HepG2 (cell line): ENCODE results near the gene ENO3. TPM values are rescaled to one million over a fixed set of nuclear protein-coding genes. Genes with fewer than 3 reads are reported as not detected.

Experiments
- CBX1 ChIP-seq: IDR thresholded peaks from one replicate; pipeline ENCODE4 v1.6.1; 2016; ENCODE audit warnings: antibody characterized with exemption, low read depth
- ELF4 ChIP-seq: sonication (generic); formaldehyde crosslinking; IDR thresholded peaks from 2 replicates; pipeline ENCODE4 v1.5.0; 2020; ENCODE audit warnings: missing genetic modification reagents, mild to moderate bottlenecking, moderate library complexity, borderline replicate concordance
- HCFC1 ChIP-seq: fragments of 150-350 bp; IDR thresholded peaks from 2 replicates; pipeline ENCODE4 v1.6.1; 2014; ENCODE audit warnings: low read depth, low read length
- KAT7 ChIP-seq: IDR thresholded peaks from 2 replicates; pipeline ENCODE4 v1.6.1; 2018; ENCODE audit warnings: borderline replicate concordance, missing compliant biosample characterization
- KLF15 ChIP-seq: sonication (generic); formaldehyde crosslinking; IDR thresholded peaks from 2 replicates; pipeline ENCODE4 v1.8.1; 2023; ENCODE audit warnings: borderline replicate concordance, mild to moderate bottlenecking, inconsistent platforms, missing genetic modification reagents, mixed read lengths
- MXD4 ChIP-seq: IDR thresholded peaks from 2 replicates; pipeline ENCODE4 v1.6.1; 2016; ENCODE audit warnings: mild to moderate bottlenecking, missing biosample characterization, missing genetic modification reagents
- RBFOX2 ChIP-seq: fragments of 200-400 bp; formaldehyde crosslinking; IDR thresholded peaks from 2 replicates; pipeline ENCODE4 v1.6.1; 2017; ENCODE audit warnings: low read depth, mild to moderate bottlenecking, low read length
- SATB2 ChIP-seq: sonication (generic); formaldehyde crosslinking; IDR thresholded peaks from 2 replicates; pipeline ENCODE4 v1.5.0; 2020; ENCODE audit warnings: missing genetic modification reagents
- ZBTB33 ChIP-seq: sonication (generic); formaldehyde crosslinking; IDR thresholded peaks from 2 replicates; pipeline ENCODE4 v1.4.0; 2020; ENCODE audit warnings: missing genetic modification reagents
- ZFP90 ChIP-seq: sonication (generic); formaldehyde crosslinking; IDR thresholded peaks from 2 replicates; pipeline ENCODE4 v1.8.0; 2022; ENCODE audit warnings: missing genetic modification reagents, mild to moderate bottlenecking, inconsistent platforms, borderline replicate concordance
- ZNF557 ChIP-seq: sonication (generic); formaldehyde crosslinking; IDR thresholded peaks from 2 replicates; pipeline ENCODE4 v1.4.0; 2020; ENCODE audit warnings: missing genetic modification reagents
- polyA plus RNA-seq, 8 experiments: library from polyadenylated mRNA; depleted of rRNA in 3 of 8; stranded (reverse) in 7 of 8; unstranded in 1 of 8; fragments of >200 nt; fragmentation: Illumina TruSeq in 4 of 8; extraction: Trizol in 4 of 8; gene quantifications; 2 replicates each; pipeline versions ENCODE4 v1.2.1 to v1.2.3, GENCODE V29; 2011 to 2016; ENCODE audit warnings: low read depth in 4 of 8, missing spikeins in 1 of 8, mixed read lengths in 1 of 8; ENCODE audit not compliant: insufficient read depth in 1 of 8
- total RNA-seq, 5 experiments: library from RNA; depleted of rRNA; stranded (reverse); fragments of >200 nt; fragmentation: Illumina TruSeq; extraction: Trizol; gene quantifications; 2 replicates each; pipeline ENCODE4 v1.2.3, GENCODE V29; 2016; ENCODE audit warnings: low read depth in 1 of 5
- TF ChIP-seq, protein P1 (sequence below): IDR thresholded peaks from 2 replicates; pipeline ENCODE4 v1.6.1; 2016; ENCODE audit warnings: low read depth, control low read depth
- TF ChIP-seq, protein P2 (sequence below): sonication (generic); formaldehyde crosslinking; IDR thresholded peaks from 2 replicates; pipeline ENCODE4 v1.4.0; 2020; ENCODE audit warnings: missing genetic modification reagents, borderline replicate concordance
- TF ChIP-seq, protein P3 (sequence below): sonication (generic); formaldehyde crosslinking; IDR thresholded peaks from 2 replicates; pipeline ENCODE4; 2020; ENCODE audit warnings: missing genetic modification reagents, mild to moderate bottlenecking, borderline replicate concordance

ENO3 gene
- total and polyA plus RNA-seq, 2 of the 13 experiments (the other 11 are each of a cell fraction or from before 2014, with no cell fraction given) = 59.8 to 69.8 TPM

GRCh38 chr17:4940555-4941318 is 10.2 kb upstream of the ENO3 start (continued):
- TF ChIP-seq ZBTB33 (CRISPR knock-in tag) (no peak), ELF4 (CRISPR knock-in tag) (no peak), KAT7 (CRISPR knock-in tag) (no peak), RBFOX2 (peak; percentile 35; the same call in 1 of the 2 replicates), KLF15 (no peak), MXD4 (no peak), HCFC1 (no peak), SATB2 (CRISPR knock-in tag) (no peak), ZNF557 (CRISPR knock-in tag) (no peak), CBX1 (no peak), ZFP90 (no peak)
- TF ChIP-seq, protein P1, sequence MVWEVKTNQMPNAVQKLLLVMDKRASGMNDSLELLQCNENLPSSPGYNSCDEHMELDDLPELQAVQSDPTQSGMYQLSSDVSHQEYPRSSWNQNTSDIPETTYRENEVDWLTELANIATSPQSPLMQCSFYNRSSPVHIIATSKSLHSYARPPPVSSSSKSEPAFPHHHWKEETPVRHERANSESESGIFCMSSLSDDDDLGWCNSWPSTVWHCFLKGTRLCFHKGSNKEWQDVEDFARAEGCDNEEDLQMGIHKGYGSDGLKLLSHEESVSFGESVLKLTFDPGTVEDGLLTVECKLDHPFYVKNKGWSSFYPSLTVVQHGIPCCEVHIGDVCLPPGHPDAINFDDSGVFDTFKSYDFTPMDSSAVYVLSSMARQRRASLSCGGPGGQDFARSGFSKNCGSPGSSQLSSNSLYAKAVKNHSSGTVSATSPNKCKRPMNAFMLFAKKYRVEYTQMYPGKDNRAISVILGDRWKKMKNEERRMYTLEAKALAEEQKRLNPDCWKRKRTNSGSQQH (CRISPR knock-in tag) = 0 out of 2 replicates have a peak, but pooled peaks have one; percentile 36
- TF ChIP-seq, protein P2, sequence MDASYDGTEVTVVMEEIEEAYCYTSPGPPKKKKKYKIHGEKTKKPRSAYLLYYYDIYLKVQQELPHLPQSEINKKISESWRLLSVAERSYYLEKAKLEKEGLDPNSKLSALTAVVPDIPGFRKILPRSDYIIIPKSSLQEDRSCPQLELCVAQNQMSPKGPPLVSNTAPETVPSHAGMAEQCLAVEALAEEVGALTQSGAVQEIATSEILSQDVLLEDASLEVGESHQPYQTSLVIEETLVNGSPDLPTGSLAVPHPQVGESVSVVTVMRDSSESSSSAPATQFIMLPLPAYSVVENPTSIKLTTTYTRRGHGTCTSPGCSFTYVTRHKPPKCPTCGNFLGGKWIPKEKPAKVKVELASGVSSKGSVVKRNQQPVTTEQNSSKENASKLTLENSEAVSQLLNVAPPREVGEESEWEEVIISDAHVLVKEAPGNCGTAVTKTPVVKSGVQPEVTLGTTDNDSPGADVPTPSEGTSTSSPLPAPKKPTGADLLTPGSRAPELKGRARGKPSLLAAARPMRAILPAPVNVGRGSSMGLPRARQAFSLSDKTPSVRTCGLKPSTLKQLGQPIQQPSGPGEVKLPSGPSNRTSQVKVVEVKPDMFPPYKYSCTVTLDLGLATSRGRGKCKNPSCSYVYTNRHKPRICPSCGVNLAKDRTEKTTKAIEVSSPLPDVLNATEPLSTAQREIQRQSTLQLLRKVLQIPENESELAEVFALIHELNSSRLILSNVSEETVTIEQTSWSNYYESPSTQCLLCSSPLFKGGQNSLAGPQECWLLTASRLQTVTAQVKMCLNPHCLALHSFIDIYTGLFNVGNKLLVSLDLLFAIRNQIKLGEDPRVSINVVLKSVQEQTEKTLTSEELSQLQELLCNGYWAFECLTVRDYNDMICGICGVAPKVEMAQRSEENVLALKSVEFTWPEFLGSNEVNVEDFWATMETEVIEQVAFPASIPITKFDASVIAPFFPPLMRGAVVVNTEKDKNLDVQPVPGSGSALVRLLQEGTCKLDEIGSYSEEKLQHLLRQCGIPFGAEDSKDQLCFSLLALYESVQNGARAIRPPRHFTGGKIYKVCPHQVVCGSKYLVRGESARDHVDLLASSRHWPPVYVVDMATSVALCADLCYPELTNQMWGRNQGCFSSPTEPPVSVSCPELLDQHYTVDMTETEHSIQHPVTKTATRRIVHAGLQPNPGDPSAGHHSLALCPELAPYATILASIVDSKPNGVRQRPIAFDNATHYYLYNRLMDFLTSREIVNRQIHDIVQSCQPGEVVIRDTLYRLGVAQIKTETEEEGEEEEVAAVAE (CRISPR knock-in tag) = no peak
- TF ChIP-seq, protein P3, sequence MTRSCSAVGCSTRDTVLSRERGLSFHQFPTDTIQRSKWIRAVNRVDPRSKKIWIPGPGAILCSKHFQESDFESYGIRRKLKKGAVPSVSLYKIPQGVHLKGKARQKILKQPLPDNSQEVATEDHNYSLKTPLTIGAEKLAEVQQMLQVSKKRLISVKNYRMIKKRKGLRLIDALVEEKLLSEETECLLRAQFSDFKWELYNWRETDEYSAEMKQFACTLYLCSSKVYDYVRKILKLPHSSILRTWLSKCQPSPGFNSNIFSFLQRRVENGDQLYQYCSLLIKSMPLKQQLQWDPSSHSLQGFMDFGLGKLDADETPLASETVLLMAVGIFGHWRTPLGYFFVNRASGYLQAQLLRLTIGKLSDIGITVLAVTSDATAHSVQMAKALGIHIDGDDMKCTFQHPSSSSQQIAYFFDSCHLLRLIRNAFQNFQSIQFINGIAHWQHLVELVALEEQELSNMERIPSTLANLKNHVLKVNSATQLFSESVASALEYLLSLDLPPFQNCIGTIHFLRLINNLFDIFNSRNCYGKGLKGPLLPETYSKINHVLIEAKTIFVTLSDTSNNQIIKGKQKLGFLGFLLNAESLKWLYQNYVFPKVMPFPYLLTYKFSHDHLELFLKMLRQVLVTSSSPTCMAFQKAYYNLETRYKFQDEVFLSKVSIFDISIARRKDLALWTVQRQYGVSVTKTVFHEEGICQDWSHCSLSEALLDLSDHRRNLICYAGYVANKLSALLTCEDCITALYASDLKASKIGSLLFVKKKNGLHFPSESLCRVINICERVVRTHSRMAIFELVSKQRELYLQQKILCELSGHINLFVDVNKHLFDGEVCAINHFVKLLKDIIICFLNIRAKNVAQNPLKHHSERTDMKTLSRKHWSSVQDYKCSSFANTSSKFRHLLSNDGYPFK (CRISPR knock-in tag) = peak; percentile 49; the same call in 1 of the 2 replicates
